ENCODE data around the gene RTN4R.
"Not testable (repeated sequence)": the region's sequence is repeated elsewhere in the genome, so short reads cannot be mapped to it uniquely, and the experiment has no call there.

RTN4R gene

GRCh38 chr22:20305894-20306645 lies 38.0 kb upstream of the RTN4R start:
- DNase-seq (ENCODE audit: low spot score), result no peak

GRCh38 chr22:20305230-20305893 lies 37.2 kb upstream of the RTN4R start:
- not testable (repeated sequence) for DNase-seq (ENCODE audit: low spot score)

- DNase-seq (ENCODE audit: low spot score), result no peak
Measured at GRCh38 chr22:20304646-20305045, 36.5 kb upstream of the RTN4R start.

GRCh38 chr22:20303229-20303534 lies 35.1 kb upstream of the RTN4R start:
- DNase-seq (ENCODE audit: low spot score), result not testable (repeated sequence)

- no peak for DNase-seq (ENCODE audit: low spot score)
Measured at GRCh38 chr22:20302438-20303228, 34.5 kb upstream of the RTN4R start.

- no peak for DNase-seq (ENCODE audit: low spot score)
Measured at GRCh38 chr22:20299746-20300136, 31.6 kb upstream of the RTN4R start.

GRCh38 chr22:20298803-20299745 lies 31.0 kb upstream of the RTN4R start:
- DNase-seq (ENCODE audit: low spot score), result peak; percentile 90

- DNase-seq (ENCODE audit: low spot score), result no peak
Measured at GRCh38 chr22:20298110-20298802, 30.1 kb upstream of the RTN4R start.

- DNase-seq (ENCODE audit: low spot score), result no peak
Measured at GRCh38 chr22:20297414-20298109, 29.4 kb upstream of the RTN4R start.

- DNase-seq (ENCODE audit: low spot score), result no peak
Measured at GRCh38 chr22:20296598-20296997, 28.5 kb upstream of the RTN4R start.

GRCh38 chr22:20295262-20296064 lies 27.3 kb upstream of the RTN4R start:
- no peak for DNase-seq (ENCODE audit: low spot score)

- no peak for DNase-seq (ENCODE audit: low spot score)
Measured at GRCh38 chr22:20292673-20293232, 24.6 kb upstream of the RTN4R start.

GRCh38 chr22:20292108-20292507 lies 24.0 kb upstream of the RTN4R start:
- no peak for DNase-seq (ENCODE audit: low spot score)

GRCh38 chr22:20291604-20292063 lies 23.5 kb upstream of the RTN4R start:
- no peak for DNase-seq (ENCODE audit: low spot score)

GRCh38 chr22:20291249-20291586 lies 23.1 kb upstream of the RTN4R start:
- DNase-seq (ENCODE audit: low spot score), result no peak

- no peak for DNase-seq (ENCODE audit: low spot score)
Measured at GRCh38 chr22:20290578-20291248, 22.6 kb upstream of the RTN4R start.

GRCh38 chr22:20290045-20290392 lies 21.9 kb upstream of the RTN4R start:
- no peak for DNase-seq (ENCODE audit: low spot score)

- not testable (repeated sequence) for DNase-seq (ENCODE audit: low spot score)
Measured at GRCh38 chr22:20289182-20290044, 21.3 kb upstream of the RTN4R start.

All from GM03348 (cell line).